Suppressor macrophage (primary cell): Measurements from ENCODE around the gene ZNF343.

ENCODE experiments used
- DNase-seq, 4 experiments: peaks; one replicate each; pipeline ENCODE4 v3.0.0-alpha.2; 2020 to 2022

ZNF343 gene

DNA sequence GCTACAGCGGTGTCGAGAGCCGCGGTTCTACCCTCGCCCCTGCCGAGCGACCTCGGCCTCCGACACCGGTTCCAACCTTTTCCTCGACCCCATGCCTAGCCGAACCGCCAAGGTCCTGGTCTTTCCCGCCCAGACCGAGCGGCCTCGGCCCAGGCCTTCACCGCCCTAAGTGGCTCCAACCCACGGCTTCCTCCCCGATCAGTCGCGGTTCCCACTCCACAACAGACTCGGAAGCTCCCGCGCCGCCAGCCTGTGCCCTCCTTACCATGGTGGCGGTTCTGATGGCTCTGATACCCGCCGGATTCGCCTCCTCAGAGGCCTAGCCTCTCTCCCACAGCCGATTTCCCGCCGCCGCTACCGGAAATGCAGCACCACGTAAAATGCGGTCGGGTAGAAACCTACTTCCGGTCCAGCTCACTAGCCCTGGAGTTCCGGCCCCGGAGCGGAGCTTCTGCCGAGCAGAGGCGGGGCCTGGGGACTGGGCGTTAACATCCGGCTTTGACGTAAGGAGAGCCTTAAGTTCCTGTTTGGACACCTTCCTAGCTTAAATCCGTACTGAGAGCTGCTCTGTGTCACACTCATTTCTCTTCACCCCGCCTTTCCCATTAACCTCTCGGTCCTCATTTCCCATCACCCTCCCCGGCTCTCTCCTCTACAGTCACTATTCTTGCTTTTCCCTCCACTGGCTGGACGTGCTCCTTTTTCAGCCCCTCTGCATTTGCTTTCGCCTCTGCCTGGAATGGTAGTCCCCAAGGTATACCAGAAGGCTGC is 38.1 kb downstream of the ZNF343 start, which contains the start of gene SNRPB:
SNRPB (minus strand) TSS at position 367 of the 771 bp plus-strand sequence; CDS start at position 268, 99 bp downstream.
- DNase-seq, result peak; percentile 98 to 100 (median 99)

DNA sequence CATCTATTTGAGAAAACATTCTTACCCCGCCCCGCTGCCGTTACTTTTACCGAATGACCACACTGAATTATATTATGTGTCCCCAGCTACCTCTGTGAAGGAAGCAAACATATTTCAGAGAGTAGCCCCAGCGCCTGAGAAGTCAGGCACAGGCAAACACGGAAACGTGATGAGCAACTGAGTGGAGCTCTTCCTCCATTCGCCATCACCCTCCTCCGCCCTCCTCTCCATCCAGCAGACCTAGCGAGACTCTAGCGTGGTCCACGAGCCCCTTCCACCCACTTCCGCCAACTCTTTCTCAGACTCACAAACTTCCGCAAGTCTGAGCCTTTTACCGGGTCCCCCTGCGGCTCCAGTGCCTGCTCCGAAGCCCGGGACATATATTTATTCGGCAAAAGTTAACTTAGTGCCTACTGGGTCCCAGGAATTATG is 38.7 kb downstream of the ZNF343 start:
- peak; percentile 51 to 75 (median 68) for DNase-seq

DNA sequence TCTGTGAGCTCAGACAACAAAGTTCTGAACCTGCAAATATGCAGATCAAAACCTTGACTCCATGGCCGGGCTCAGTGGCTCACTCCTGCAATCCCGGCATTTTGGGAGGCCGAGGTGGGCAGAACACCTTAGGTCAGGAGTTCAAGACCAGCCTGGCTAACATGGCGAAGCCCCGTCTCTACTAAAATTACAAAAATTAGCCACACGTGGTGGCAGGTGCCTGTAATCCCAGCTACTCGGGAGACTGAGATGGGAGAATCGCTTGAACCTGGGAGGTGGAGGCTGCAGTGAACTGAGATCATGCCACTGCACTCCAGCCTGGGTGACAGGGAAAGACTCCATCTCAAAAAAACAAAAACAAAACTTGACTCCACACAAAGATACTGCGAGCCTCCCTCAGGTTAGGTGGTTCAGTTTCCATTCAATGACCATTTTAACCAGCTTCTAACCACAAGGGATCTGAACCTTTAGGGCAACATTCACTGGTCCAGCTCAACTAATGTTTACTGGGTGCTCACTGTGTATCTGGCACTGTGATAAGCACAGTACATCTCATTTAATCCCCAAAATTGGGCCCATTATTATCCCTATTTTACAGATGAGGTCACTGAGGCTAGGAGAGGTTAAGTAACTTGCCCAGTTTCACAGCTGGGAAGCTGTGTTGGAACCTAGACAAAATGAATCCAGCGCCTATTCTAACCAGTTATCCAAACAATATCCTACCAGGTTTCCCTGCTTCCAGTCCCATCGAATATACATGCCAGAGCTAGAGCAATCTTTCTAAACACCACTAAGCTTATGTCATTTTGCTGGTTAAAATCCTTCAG is 39.9 kb downstream of the ZNF343 start:
- no peak for DNase-seq

DNA sequence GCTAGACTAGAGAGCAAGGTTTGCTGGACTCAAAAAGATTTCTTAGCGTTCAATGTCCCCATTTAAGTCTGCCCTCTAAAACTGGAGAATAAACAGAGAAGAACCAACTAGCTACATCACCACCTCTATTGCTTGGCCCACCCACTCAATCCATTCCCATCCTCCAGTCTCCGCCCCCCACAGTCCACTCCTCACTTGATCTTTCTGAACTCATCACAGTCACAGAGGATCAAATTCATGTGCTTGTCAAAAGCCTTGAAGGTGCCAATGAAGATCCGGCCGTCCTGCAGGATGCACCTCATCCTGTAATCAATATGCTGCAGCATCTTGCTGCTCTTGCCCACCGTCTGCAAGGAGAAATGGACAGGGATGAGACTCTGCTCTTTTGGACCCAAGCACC is 41.3 kb downstream of the ZNF343 start:
- DNase-seq, result no peak

DNA sequence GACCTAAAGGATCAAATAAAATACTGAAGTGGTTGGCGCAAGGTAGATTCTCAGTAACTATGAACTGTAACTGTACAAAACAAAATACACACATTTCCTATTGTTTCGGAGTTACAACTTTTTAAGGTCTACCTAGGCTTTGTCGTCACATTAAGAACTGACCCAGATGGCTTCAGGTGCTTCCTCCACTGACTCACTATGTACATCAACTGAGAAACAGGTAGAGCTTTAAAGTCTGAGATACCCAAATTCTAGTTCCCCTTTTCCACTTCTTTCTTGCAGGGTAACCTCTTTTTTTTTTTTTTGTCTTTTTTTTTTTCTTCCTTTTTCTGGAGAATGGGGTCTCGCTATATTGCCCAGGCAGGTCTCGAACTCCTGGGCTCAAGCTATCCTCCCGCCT is 43.6 kb downstream of the ZNF343 start:
- DNase-seq, result no peak

DNA sequence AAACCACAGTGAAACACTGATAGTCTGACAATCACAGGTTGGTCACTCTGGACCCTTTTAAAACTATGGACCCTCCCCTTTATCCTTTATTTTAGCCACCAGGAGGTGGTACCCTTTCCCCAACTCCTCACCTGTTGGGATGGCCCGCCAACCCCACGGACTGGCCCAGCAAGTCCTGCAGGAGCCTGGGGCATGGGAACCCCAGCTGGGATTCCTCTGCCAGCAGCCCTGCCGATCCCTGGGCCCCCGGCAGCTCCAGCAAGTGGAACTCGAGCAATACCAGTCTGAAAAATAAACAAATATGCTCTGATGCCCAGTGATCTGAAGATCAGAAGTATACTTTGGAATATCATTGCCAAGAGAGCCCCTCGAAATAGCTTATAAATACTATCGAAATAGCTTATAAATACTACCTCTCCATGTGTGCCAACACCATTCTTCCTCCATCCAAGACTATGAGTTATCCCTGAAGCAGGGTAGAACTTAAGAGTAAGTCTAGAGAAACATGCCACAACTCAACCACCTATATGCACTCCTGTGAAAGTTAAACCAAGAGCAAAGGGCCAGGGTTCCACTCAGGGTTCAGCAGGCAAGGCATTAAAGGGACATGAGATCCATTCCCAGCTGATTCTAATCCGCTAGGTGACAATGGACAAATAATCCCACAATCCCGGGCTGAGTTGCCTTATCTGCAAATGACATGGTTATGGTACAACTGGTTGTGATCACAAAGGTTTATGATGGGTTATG is 44.9 kb downstream of the ZNF343 start:
- DNase-seq, result no peak

DNA sequence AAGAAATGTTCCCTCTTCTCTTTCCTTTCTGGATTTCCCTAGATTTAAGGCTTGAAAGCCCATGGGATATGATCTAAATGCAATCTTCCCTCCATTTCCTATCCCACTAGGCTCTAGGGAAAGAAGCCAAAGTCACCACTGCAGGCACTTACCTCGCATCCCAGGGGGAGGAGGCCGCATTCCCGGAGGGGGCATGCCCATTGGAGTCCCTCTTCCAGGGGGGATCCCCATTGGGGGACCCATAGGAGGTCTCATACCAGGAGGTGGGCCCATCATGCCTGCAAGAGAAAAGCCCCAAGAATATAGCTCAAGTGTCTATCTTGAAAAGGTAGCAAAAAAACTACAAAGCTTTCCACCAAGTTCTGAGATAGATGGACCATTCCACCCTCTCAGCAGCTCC is 46.2 kb downstream of the ZNF343 start:
- DNase-seq, result no peak

DNA sequence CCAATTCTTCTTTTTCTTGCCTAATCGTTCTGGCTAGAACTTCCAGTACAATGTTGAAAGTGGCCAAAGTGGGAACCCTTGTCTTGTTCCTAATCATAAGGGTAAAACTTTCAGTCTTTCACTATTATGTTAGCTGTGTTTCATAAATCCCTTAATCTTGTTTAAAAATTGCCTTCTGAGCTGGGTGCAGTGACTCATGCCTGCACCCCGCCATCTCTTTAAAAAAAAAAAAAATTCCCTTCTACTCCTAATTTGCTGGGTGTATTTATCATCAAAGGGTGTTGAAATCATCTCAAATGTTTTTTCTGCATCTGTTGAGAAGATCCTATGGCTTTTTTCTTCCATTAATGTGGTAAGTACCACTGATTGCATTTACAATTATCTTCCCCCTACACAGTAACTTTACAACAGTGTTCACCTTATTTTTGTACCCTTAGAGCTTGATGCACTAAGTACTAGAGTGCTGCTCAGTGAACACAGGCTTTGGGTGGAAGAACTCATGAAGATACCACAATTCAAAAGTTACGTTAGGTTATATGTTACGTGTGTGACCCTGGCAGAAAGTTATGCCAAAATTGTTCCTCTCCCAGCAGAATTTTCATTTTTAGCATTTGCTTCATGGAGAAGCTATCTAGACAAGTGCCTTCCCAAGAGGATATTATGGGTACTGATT is 47.8 kb downstream of the ZNF343 start:
- DNase-seq, result no peak

DNA sequence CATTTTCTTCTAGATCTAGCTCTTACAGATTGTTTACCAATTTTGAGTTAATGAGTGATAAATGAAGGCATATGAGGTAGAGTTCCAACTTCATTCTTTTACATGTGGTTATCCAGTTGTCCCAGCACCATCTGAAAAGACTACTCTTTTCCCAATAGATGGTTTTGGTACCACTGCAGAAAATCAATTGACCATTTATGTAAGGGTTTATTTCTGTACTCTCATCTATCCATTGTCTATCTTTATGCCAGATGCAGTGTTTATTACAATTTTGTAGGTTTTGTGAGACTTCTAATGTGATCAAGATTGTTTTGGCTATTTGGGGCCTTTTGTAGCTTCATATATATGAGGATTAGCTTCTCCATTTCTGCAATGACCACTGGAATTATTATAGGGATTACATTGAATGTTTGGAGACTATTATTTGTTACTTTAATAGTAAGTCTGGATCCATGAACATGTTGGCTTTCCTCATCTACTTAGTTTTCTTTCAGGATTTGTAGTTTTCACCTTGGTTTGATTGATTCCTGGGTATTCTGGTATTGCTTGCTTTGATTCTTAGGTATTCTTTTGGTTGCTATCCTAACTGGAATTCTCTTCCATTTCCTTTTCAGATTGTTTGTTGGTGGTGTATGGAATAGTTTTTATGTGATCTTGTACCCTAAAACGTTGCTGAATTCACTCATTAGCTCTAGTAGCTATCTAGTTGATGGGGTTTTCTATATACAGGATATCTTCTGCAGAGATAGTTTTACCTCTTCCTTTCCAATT is 48.5 kb downstream of the ZNF343 start:
- no peak for DNase-seq

DNA sequence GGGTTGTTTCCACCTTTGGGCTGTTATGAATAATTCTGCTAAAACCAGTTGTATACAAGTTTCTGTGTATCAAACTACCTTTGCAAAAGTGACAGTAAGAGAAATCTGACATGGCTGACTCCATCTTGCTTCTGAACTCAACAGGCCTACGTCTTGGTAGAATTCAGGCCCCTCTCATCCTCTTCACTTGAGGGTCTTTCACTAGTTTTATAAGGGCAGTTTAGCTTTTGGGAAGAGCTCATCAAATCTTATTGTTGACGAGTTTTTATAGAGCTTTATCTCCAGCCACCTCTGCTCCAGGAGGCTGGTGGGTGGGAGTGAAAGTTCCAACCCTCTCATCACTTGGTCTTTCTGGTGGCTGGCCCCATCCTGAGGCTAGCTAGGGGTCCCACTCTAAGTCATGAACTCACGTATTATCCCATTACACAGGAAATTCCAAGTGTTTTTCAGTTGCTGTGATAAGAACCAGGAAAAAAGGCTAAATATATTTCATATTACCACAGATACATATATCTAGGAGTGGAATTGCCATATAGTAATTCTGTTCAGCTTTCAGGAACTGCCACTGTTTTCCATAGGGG is 49.7 kb downstream of the ZNF343 start:
- DNase-seq, result no peak

DNA sequence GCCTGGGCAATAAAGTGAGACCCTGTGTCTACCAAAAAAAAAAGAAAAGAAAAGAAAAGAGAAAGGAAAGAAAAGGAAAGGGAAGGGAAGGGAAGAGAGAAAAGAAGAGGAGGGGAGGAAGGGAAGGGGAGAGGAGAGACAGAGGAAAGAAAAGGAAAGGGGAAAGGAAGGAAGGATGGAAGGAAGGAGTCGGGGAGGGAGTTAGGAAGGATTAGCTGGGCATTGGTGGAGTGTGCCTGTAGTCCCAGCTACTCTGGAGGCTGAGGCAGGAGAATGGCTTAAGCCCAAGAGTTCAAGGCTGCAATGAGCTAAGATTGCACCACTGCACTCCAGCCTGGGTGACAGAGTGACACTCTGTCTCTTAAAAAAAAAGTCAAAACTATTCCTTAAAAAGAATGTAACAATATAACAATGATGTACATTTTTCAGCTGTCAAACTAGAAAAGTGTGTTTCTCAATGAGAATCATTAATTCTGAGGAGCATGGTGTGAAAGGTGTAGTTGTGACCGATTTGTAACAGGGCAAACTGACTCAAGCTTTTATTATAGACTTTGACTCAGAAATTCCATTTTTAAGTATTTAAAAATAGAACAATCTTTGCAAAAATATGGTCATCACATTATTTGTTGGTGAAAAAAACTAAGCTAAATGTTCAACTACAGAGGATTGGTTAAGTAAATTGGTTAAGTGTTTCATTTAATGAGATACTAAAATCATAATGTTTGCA is 52.8 kb downstream of the ZNF343 start:
- DNase-seq, result no peak

DNA sequence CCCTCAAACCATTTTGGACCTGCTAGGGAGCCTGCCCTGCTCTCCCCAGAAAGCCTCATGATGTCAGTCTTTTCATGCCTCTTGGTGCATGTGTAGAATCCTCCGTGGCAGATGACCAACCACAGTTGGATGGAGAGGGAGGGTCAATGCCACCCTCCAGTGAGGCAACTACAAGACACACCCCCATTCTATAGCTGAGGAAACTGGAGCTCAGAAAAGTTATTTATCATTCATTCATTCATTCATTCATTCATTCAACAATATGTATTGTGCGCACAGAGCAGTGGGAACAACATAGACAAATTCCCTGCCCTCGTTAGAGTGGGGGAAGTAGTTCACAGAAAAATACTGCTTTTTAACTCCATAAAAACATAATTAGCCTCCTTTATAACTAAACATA is 54.9 kb downstream of the ZNF343 start:
- DNase-seq, result no peak

DNA sequence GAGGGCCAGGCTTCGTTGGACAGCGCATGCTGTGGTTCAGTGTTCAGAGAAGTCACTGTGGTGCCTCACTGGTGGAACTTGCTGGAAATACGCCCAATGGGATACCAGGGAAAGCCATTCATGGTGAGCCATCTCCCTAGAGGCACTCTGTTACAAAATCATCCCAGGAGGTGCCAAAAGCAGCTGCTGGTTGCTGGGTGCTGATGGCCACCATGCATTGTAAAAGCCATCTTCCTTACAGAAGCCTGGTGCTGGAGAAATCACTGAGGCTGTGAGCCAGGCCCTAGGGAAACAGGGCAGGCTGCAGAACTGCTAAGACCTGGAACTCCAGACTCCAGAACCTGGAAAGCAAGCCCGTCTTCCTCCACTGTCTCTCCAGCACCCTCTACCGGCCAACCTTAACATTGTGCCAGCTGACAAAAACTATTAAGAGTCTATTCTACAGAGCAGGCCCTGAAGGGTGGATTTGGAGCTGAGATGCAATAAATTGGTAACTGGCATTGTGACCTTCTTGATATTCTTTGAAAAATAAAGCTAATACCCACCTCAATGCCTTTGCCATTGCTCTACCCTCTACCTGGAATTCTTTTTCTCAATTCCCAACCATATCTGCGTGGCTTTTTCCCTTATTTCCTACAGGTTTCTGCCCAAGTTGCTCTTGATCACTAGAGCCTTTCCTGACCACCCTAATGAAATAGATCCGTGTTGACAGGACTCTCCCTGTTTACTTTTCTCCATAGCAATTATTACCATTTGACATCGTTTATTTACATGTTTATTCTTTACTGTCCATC is 56.6 kb downstream of the ZNF343 start:
- peak; percentile 79 to 87 (median 83) for DNase-seq

DNA sequence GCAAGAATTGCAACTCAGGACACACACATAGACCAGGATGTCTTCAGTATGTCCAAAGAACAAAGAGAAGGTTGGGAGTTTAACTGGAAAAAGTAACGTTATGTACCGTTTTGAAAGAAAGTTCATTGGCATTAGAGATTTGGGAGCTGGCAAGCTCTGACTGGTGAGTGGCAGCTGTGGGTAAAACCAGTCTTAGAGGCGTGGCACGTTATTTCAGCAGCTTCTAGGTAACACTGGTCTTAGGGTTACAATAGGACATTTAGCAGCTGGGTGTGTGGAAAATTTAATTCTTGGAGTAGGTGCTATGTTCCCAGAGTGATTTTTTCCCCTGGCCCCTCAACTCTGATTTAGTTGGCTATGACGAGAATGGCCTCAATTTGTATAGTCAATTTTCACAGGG is 57.3 kb downstream of the ZNF343 start:
- no peak for DNase-seq

DNA sequence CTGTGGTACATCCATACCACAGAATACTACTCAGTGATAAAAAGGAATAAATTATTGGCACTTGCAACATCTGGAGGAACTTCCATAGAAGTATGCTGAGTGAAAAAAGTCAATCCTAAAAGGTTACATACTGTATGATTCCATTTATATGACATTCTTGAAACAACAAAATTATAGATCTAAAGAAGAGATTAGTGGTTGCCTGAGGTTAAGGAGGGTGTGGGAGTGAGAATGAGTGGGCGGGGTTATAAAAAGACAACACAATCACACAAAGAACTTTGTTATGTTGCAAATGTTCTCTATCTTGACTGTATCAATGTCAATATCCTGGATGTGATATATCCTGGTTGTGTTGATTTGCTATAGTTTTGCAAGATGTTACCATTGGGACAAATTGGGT is 59.3 kb downstream of the ZNF343 start:
- DNase-seq, result no peak

DNA sequence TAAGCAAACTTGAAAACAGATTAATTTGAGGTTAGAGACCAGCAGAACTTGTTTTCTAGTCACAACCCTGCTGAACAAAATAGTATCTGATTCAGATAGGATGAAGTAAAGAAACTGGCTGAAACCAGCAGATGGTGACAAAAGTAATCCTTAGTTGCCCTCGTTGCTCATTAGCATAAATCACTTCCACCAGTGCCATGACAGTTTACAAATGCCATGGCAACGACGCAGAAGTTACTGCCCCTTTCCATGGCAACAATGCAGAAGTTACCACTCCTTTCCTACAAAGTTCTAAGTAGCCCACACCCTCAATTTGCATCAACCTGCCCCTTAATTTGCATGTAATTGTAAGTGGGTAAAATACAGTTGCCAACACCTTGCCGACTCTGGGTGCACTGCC is 61.9 kb downstream of the ZNF343 start:
- DNase-seq, result peak; percentile 59 to 83 (median 66)
